ENCODE measurements around the gene AMH.

Gene AMH

GRCh38 chr19:2236314-2237050 is 12.6 kb upstream of the AMH start, which contains the start of the genes PLEKHJ1 and SF3A2:
Gene PLEKHJ1, minus strand, starts transcription at chr19:2236329. Its CDS starts 81 bp downstream, at chr19:2236248.
Gene SF3A2, plus strand, starts transcription at chr19:2236824. Its CDS starts 6,595 bp downstream, at chr19:2243419.
- peak; percentile 99 for DNase-seq

DNA sequence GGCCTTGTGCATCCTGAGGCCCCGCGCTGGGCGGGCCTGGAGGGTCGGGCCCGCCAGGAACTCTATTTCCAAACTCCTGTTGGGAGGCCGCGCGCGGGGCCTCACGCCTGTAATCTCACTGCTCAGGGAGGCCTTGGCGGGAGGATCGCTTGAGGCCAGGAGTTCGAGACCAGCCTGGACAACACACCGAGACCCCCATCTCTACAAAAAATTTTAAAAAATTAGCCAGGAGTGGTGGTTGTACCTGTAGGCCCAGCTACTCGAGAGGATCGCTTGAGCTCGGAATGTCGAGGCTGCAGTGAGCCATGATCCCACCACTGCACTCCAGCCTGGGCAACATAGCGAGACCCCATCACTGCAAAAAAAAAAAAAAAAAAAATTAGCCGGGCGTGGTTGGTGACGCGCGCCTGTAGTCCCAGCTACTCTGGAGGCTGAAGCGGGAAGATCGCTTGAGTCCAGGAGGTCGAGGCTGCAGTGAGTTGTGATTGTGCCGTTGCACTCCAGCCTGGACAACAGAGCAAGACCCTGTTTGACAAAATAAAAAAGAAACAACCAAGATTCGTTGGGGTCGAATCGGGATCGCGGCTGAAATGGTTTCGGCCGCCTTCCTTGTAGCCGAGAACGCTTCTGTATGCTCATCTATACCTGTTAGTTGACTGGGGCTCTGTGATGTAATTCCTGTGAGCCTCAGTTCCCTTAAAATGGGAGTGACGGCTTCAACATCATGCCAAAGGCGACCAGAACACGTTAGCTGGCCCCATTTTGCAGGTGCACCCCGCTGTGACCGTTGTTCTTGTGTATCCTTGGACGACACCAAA is 11.9 kb upstream of the AMH start:
- DNase-seq: no peak

- no peak for DNase-seq
Observed at GRCh38 chr19:2237869-2238153, 11.3 kb upstream of the AMH start.

GRCh38 chr19:2239173-2239572 is 9.9 kb upstream of the AMH start:
- DNase-seq: no peak

DNA sequence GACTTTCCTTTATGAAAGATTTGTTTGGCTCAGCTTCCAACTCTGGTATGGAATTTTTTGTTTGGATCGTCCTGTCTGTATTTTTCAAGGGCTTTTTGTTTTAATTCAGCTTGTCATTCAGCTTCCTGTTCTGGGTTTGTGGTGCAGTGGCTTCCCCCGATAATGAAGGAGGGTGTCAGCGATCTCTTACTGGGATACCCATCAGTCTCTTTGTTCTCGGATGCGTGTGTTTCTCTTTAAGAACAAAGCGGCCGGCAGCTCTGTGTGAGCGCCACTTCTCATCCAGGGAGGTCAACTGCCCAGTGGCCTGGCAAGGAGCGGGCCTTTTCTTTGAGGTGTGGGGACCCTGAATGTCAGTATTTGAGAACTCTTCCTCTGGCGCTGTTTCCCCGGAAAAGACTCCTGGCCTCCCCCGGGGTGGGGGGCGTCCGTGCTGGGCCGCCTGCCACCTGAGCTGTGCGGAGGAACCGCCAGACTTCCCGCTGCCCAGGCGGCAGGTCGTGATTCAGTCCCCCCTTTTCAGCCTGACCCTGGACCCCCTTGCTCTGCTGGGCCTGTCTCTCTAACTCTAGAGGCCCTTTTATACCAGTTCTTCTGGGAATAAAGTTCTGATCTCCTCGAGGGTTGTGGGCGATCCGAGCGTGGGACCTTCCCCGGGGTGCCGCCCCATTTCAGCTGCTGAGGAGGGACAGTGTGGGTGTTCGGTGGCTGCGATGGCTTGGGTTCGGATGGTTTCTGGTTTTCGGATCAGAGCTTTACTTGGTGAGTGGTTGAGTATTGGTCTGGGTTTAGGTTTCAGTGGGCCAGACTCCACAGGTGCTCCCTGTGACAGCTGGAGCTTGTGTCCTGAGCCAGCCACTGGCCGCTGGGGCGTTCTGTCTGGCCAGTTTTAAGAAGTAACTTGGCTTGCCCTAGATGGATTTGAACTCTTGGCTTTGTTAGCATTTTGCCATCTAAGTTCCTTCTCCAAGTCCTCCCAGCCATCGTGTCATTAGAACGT is 9.1 kb upstream of the AMH start:
- DNase-seq: no peak

GRCh38 chr19:2240881-2241760 is 8.0 kb upstream of the AMH start:
- no peak for DNase-seq

GRCh38 chr19:2242092-2242537 is 7.0 kb upstream of the AMH start:
- no peak for DNase-seq

DNA sequence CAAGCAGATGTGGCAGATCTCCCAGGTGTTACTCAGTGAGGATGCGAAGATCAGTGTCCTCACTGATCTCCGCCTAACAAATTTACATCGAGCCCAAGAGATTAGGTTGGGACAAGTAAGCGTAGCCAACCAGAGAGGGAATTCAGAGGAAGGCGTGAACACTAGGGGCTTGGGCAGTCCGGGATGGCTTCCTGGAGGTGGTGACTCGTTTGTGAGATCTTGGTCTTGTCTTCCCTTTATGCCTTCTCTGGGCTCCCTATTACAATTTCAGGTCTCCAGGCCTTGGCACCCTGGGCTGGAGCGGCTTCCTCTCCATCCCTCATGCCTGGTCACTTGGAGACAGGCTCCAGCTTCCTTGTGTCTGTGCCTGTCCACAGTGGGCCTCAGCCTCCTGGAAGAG is 6.3 kb upstream of the AMH start:
- no peak for DNase-seq

GRCh38 chr19:2243274-2244124 is 5.6 kb upstream of the AMH start:
- no peak for DNase-seq

DNA sequence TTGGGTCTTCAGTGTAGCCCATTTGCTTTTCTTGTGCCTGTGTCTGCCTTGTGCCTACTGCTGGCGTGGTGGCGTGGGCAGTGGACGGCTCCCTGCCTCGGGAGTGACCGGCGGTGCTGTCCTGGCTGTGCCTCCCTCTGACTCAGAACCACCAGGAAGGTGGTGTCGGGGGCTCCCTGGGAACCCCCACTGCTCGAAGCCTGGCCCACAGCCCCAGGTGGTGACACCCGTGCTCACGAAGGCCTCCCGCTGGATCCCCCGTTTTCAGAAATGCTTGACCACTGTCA is 5.1 kb upstream of the AMH start:
- no peak for DNase-seq

DNA sequence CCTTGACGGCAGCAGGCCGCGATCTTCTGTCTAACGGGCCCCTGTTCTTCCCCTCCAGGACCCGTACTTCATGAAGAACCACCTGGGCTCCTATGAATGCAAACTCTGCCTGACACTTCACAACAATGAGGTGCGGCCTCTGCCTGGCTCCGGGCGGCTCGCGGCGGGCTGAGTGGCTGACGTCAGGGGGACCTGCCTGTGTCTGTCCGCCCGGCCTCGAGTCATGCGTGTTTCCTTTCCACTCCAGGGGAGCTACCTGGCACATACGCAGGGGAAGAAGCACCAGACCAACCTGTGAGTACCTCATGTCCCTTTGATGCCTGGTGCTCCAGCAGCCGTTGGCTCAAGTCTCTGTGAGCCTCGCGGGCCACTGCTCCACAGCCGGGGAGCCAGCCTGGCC is 4.6 kb upstream of the AMH start:
- no peak for DNase-seq

GRCh38 chr19:2245273-2245672 is 3.9 kb upstream of the AMH start:
- DNase-seq: no peak

GRCh38 chr19:2246014-2246620 is 3.0 kb upstream of the AMH start:
- no peak for DNase-seq

DNA sequence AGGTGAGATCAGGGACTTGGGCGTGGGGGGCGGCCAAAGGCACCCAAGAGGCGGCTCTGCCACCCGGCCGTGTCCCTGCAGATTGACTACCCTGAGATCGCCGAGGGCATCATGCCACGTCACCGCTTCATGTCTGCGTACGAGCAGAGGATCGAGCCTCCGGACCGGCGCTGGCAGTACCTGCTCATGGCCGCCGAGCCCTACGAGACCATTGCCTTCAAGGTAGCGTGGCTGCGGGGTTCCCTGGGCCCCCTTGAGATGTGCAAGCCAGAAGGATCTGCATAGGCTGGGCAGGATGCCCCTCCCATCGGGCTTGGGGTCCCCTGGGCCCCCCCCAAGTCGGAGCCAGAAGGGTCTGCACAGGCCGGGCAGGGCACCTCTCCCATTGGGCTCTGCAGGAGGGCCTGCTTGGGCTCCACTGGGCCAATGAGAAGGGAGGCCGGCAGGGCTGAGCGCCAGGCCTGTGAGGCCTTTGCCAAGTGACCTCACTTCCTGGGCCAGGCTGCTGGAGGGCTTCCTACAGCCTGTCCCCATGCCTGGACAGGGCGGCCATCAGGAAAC is 2.2 kb upstream of the AMH start:
- DNase-seq: no peak

DNA sequence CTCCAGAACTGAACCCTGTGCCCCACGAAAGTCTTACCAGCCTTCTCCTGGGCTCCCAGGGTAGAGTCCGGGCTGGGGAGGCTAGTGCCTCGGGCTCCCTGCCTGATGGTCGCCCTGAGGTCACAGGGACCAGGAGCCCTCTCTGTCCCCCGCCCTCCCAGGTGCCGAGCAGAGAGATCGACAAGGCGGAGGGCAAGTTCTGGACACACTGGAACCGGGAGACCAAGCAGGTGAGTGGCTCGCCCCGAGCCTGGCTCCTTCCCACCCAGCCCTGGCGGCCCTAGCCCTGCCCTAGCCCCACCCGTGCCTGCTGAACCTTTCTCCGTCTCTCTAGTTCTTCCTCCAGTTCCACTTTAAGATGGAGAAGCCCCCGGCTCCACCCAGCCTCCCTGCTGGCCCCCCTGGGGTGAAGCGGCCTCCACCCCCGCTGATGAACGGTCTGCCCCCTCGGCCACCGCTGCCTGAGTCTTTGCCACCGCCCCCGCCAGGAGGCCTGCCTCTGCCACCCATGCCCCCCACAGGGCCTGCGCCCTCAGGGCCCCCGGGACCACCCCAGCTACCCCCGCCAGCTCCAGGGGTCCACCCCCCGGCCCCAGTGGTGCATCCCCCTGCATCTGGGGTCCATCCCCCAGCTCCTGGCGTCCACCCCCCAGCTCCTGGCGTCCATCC is 1.6 kb upstream of the AMH start:
- no peak for DNase-seq

GRCh38 chr19:2248136-2249009 is 750 bp upstream of the AMH start:
- no peak for DNase-seq

- no peak for DNase-seq
Observed at GRCh38 chr19:2249880-2250765, 1.0 kb downstream of the AMH start.

DNA sequence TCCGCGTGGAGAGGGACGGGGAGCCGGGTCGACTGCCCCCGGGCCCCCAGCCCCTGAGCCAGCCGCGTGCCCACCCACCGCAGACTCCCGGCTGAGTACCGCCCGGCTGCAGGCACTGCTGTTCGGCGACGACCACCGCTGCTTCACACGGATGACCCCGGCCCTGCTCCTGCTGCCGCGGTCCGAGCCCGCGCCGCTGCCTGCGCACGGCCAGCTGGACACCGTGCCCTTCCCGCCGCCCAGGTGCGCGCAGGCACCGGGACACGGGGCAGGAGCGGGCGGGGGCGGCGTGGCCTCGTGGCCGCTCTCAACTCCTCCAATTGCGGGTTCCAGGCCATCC is 1.6 kb downstream of the AMH start:
- no peak for DNase-seq
